ENCODE measurements around the gene ATF2.
A peak's percentile ranks its signal among the peaks of the same experiment; 100 is the strongest.

The ATF2 gene

DNA sequence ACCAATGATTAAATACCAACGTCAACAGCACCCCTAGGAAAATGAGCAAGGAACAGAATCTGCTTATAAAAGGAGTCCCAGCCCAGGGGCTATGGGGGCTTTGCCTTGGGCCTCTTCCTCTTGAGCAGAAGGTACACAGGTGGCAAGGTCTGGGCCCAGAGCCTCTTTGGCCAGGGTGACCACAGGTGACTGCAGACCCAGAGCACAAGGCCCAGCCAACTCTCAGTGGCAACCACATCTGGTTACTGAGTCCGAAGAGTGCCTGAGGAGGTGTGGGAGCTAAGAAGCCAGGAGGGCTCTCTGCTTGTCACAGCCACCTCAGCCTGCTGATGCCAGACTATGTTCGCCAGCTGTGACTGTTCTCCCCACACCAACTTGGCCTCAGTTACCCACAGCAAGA, 128.5 kb downstream of the ATF2 start:
- no peak for DNase-seq (ENCODE audit: low read depth, low spot score)
- in situ Hi-C loops (cut with HindIII; ENCODE audit: low sequenced_read_pairs) = no loop called here
- H3K4me3 ChIP-seq (ENCODE audit: low read depth, low read length) = no peak overlapping the region
- TF ChIP-seq, protein P1, sequence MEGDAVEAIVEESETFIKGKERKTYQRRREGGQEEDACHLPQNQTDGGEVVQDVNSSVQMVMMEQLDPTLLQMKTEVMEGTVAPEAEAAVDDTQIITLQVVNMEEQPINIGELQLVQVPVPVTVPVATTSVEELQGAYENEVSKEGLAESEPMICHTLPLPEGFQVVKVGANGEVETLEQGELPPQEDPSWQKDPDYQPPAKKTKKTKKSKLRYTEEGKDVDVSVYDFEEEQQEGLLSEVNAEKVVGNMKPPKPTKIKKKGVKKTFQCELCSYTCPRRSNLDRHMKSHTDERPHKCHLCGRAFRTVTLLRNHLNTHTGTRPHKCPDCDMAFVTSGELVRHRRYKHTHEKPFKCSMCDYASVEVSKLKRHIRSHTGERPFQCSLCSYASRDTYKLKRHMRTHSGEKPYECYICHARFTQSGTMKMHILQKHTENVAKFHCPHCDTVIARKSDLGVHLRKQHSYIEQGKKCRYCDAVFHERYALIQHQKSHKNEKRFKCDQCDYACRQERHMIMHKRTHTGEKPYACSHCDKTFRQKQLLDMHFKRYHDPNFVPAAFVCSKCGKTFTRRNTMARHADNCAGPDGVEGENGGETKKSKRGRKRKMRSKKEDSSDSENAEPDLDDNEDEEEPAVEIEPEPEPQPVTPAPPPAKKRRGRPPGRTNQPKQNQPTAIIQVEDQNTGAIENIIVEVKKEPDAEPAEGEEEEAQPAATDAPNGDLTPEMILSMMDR (IDR thresholded peaks at IDR 0.05; ENCODE audit: low read depth, low read length) = no peak

DNA sequence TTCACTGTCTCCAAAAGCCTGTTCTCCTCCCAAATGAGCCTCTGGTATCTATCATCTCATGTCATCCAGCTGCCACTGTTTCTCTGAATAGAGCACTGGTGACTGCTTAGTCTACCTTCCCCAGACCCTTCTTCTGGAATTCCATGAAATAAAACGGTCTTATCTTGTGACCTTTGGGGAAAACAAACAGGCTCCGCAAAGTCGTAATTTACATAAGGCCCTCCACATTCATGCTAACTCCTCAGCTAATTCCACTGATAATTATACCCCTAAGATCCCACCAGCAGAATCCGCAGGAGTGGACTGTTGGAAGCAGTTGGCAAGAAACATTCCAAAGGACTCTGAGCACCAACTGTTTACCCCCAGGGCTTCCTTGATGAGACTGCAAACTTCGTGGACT, 129.0 kb downstream of the ATF2 start:
- no peak overlapping the region for H3K4me3 ChIP-seq (ENCODE audit: low read depth, low read length)
- TF ChIP-seq, protein P1 (IDR thresholded peaks at IDR 0.05; ENCODE audit: low read depth, low read length) = no peak
- in situ Hi-C loops (cut with HindIII; ENCODE audit: low sequenced_read_pairs) = no loop called here
- no peak for DNase-seq (ENCODE audit: low read depth, low spot score)

DNA sequence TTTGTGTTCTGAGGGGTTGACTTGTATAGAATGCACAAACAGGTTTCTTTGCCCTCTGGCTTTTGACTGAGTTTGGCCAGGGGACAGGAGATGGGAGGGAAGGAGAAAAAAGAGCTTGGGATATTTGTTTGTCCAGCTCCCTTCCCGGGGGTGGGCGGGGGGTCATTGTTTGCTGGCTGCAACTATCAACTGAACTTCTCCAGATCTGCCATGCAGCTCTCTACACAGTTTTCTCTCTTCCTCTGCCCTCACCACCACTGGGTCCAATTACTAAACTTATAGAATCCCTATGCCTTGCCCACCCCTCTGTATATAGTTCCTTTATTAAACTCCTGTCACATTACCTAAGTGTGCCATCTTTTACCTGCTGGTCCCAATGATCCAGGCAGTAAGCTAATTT, 130.1 kb downstream of the ATF2 start:
- TF ChIP-seq, protein P1 (IDR thresholded peaks at IDR 0.05; ENCODE audit: low read depth, low read length) = no peak
- in situ Hi-C loops (cut with HindIII; ENCODE audit: low sequenced_read_pairs) = no loop called here
- DNase-seq (ENCODE audit: low read depth, low spot score) = no peak
- no peak overlapping the region for H3K4me3 ChIP-seq (ENCODE audit: low read depth, low read length)

DNA sequence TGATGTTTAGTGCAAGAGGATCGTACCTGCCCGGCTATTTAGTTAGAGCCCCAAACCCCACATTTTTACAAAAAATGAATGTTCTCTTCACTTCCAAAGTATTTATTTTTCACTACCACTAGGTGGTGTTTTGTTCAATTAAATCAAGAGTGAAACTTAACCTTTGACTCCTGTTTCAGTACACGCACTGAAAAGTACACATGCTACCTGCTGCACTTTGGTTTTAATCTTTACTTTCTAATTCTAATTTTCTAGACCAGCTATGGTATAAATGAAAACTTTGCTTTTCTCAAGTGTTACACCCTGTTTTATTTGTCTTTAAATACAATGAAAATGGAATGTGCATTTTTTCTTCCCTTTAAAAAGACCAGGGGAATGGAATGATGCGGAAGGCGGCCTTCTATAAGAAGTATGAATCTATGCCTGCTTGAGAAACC, 131.4 kb downstream of the ATF2 start:
- no peak overlapping the region for H3K4me3 ChIP-seq (ENCODE audit: low read depth, low read length)
- DNase-seq (ENCODE audit: low read depth, low spot score) = peak; percentile 35
- TF ChIP-seq, protein P1 (IDR thresholded peaks at IDR 0.05; ENCODE audit: low read depth, low read length) = peak; percentile 37
- in situ Hi-C loops (cut with HindIII; ENCODE audit: low sequenced_read_pairs) = no loop called here

DNA sequence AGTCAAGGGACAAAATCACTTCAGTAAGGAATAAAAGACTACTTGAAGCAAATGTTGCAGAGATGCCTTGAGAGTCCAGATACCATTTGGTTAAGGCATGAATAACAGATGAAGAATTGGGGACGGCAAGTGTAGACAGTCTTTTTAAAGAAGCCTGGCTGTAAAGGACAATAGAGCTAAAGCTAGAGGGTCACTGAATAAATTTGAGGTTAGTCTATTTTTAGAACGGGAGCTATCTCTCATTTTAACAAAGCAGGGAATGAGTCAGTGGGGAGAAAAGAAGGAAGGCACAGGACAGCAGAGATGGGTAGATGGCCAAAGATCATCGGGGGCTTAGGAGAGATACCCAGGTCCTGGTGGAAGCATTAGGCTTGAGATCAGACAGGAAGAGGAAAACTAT, 132.2 kb downstream of the ATF2 start:
- in situ Hi-C loops (cut with HindIII; ENCODE audit: low sequenced_read_pairs) = no loop called here
- TF ChIP-seq, protein P1 (IDR thresholded peaks at IDR 0.05; ENCODE audit: low read depth, low read length) = no peak
- no peak for DNase-seq (ENCODE audit: low read depth, low spot score)
- H3K4me3 ChIP-seq (ENCODE audit: low read depth, low read length) = no peak overlapping the region

DNA sequence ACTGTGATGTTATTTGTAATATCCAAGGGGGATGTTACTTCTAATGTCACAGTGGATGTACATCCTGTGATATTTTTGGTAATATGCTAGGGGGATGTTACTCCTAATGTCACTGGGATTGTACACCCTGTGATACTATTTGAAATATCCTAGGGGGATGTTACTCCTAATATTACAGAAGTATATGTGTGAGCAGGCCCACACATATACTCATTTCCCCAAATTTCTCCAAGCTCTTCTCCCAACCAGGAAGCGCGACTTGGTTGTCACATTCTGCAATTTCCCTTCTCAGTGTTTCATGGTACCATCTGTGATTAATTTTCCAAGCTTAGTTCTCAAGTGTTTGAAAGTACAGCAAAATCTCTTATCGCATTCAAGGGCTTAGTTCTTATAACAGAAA, 133.3 kb downstream of the ATF2 start:
- TF ChIP-seq, protein P1 (IDR thresholded peaks at IDR 0.05; ENCODE audit: low read depth, low read length) = no peak
- DNase-seq (ENCODE audit: low read depth, low spot score) = no peak
- H3K4me3 ChIP-seq (ENCODE audit: low read depth, low read length) = no peak overlapping the region
- in situ Hi-C loops (cut with HindIII; ENCODE audit: low sequenced_read_pairs) = no loop called here
